HepG2 (cell line): ENCODE results near the gene NOC3L. TPM values are rescaled to one million over a fixed set of nuclear protein-coding genes. Genes with fewer than 3 reads are reported as not detected.

Experiments
- ATAC-seq: fragments of 200-7000 bp; cut with Tn5 transposase; 3 replicates; pipeline ENCODE4 v1.9.1; 2020; ENCODE audit warnings: mild to moderate bottlenecking, moderate library complexity
- BruUV-seq: library from RNA; stranded (reverse); fragments of 400-500 nt; replicated peaks from 2 replicates; lab custom pipeline; 2021; lab: Mats Ljungman, UMichigan
- CTCF ChIA-PET: fragments of 300-600 bp; formaldehyde crosslinking; extraction: SDS; loops from one replicate; lab custom pipeline; 2021; ENCODE audit warnings: low total read pairs, inconsistent platforms, low intra/inter-chr PET ratio; lab: Yijun Ruan, JAX
- POLR2A ChIA-PET: fragments of 350-600 bp; sonication (Branson Sonifier 250); formaldehyde crosslinking; loops from one replicate; lab custom pipeline; 2020; ENCODE audit warnings: antibody characterized with exemption, inconsistent platforms; lab: Yijun Ruan, JAX
- DNase-seq: peaks from one replicate; pipeline ENCODE4 v3.0.0-alpha.2; 2015; ENCODE audit warnings: low spot score
- FAIRE-seq: peaks from 3 replicates; lab custom pipeline; 2011; peaks lifted over from hg19 to GRCh38; lab: Jason Lieb, UNC
- H2AFZ ChIP-seq: one replicate; pipeline ENCODE4 v1.6.1; 2011; ENCODE audit warnings: low read length, inconsistent platforms
- H3K27ac ChIP-seq: fragments of 300-600 bp; 3 replicates; pipeline ENCODE4 v1.8.0; 2011; ENCODE audit warnings: mixed run types, mild to moderate bottlenecking, mixed read lengths, low read length, inconsistent platforms; ENCODE audit not compliant: insufficient read depth; ENCODE audit errors: extremely low read length
- H3K27me3 ChIP-seq, 2 experiments: fragments of 200-600 bp in 1 of 2; 2 replicates in 1 of 2; 3 replicates in 1 of 2; pipeline versions ENCODE4 v1.6.0 to v1.8.0; 2011; ENCODE audit warnings: low read length in 2 of 2, mild to moderate bottlenecking in 2 of 2, moderate library complexity in 2 of 2, inconsistent platforms in 1 of 2; ENCODE audit not compliant: insufficient read depth in 2 of 2, control insufficient read depth in 1 of 2
- H3K36me3 ChIP-seq, 2 experiments: fragments of 200-600 bp in 1 of 2; replicated peaks in 1 of 2; 2 replicates in 1 of 2; 3 replicates in 1 of 2; pipeline versions ENCODE4 v1.5.1 to v1.8.0; 2011; ENCODE audit warnings: low read length in 2 of 2, inconsistent platforms in 1 of 2; ENCODE audit not compliant: insufficient read depth in 2 of 2, control insufficient read depth in 1 of 2
- H3K4me1 ChIP-seq: 2 replicates; pipeline ENCODE4 v1.5.1; 2012; ENCODE audit warnings: low read length, inconsistent platforms; ENCODE audit not compliant: insufficient read depth
- H3K4me2 ChIP-seq: 2 replicates; pipeline ENCODE4 v1.6.0; 2011; ENCODE audit warnings: low read depth, low read length, inconsistent platforms
- H3K4me3 ChIP-seq, 3 experiments: fragments of 200-600 bp in 1 of 3; sonication (generic), shearing (Covaris generic) in 1 of 3; replicated peaks in 1 of 3; 2 replicates each; pipeline ENCODE4 v1.5.1; 2011 to 2016; ENCODE audit warnings: low read length in 3 of 3, inconsistent platforms in 2 of 3, low read depth in 2 of 3, mild to moderate bottlenecking in 2 of 3, control low read depth in 1 of 3, mixed read lengths in 1 of 3; ENCODE audit not compliant: insufficient read depth in 1 of 3
- H3K79me2 ChIP-seq: one replicate; pipeline ENCODE4 v1.6.1; 2011; ENCODE audit warnings: low read length, inconsistent platforms; ENCODE audit not compliant: insufficient read depth
- H3K9ac ChIP-seq: 2 replicates; pipeline ENCODE4 v1.6.0; 2011; ENCODE audit warnings: mild to moderate bottlenecking, low read depth, low read length, inconsistent platforms; ENCODE audit not compliant: insufficient read depth
- H3K9me3 ChIP-seq: 2 replicates; pipeline ENCODE4 v1.5.1; 2012; ENCODE audit warnings: mild to moderate bottlenecking, low read length
- H4K20me1 ChIP-seq: 2 replicates; pipeline ENCODE4 v1.6.0; 2011; ENCODE audit warnings: inconsistent platforms, mild to moderate bottlenecking, low read length, moderate library complexity; ENCODE audit not compliant: insufficient read depth
- ARID2 ChIP-seq: sonication (generic); formaldehyde crosslinking; IDR thresholded peaks from 2 replicates; pipeline ENCODE4 v1.8.1; 2022; ENCODE audit warnings: mild to moderate bottlenecking, missing genetic modification reagents, borderline replicate concordance
- ATRX ChIP-seq: sonication (generic); formaldehyde crosslinking; IDR thresholded peaks from 2 replicates; pipeline ENCODE4 v1.4.0; 2020; ENCODE audit warnings: missing genetic modification reagents, borderline replicate concordance
- BCL6 ChIP-seq: IDR thresholded peaks from 2 replicates; pipeline ENCODE4 v1.6.1; 2016; ENCODE audit warnings: missing genetic modification reagents, missing compliant biosample characterization
- CTCF ChIP-seq: sonication (generic); formaldehyde crosslinking; IDR thresholded peaks from 2 replicates; pipeline ENCODE4 v1.5.0; 2020; ENCODE audit warnings: mild to moderate bottlenecking, missing genetic modification reagents, moderate library complexity
- MAX ChIP-seq: IDR thresholded peaks from 2 replicates; pipeline ENCODE4 v1.6.1; 2012; ENCODE audit warnings: inconsistent platforms
- NR3C1 ChIP-seq: sonication (generic); formaldehyde crosslinking; IDR thresholded peaks from 2 replicates; pipeline ENCODE4 v1.4.0; 2020; ENCODE audit warnings: missing genetic modification reagents
- POGZ ChIP-seq: sonication (generic); formaldehyde crosslinking; IDR thresholded peaks from 2 replicates; pipeline ENCODE4 v1.4.0; 2020; ENCODE audit warnings: mild to moderate bottlenecking, missing genetic modification reagents
- RFXANK ChIP-seq: IDR thresholded peaks from 2 replicates; pipeline ENCODE4 v1.6.1; 2016
- RFXAP ChIP-seq: sonication (generic); formaldehyde crosslinking; IDR thresholded peaks from 2 replicates; pipeline ENCODE4 v1.4.0; 2020; ENCODE audit warnings: missing genetic modification reagents, borderline replicate concordance
- SAP130 ChIP-seq: IDR thresholded peaks from 2 replicates; pipeline ENCODE4 v1.6.1; 2016; ENCODE audit warnings: low read depth
- ZBTB8A ChIP-seq: sonication (generic); formaldehyde crosslinking; IDR thresholded peaks from 2 replicates; pipeline ENCODE4 v1.4.0; 2020; ENCODE audit warnings: mild to moderate bottlenecking, low read depth, missing genetic modification reagents, borderline replicate concordance
- ZNF510 ChIP-seq: sonication (generic); formaldehyde crosslinking; IDR thresholded peaks from 2 replicates; pipeline ENCODE4 v1.4.0; 2020; ENCODE audit warnings: low read depth, mild to moderate bottlenecking, missing genetic modification reagents
- ZNF776 ChIP-seq: sonication (generic); formaldehyde crosslinking; IDR thresholded peaks from 2 replicates; pipeline ENCODE4 v1.4.0; 2020; ENCODE audit warnings: mild to moderate bottlenecking, missing genetic modification reagents
- ZSCAN30 ChIP-seq: sonication (generic); formaldehyde crosslinking; IDR thresholded peaks from 2 replicates; pipeline ENCODE4 v1.5.0; 2020; ENCODE audit warnings: mild to moderate bottlenecking, missing genetic modification reagents
- WGBS: methylation state at CpG from one replicate; pipeline ENCODE4 v1.1.6; 2017; ENCODE audit warnings: low lambda C conversion rate; 5-methylcytosine and 5-hydroxymethylcytosine counted together
- in situ Hi-C: cut with HindIII; loops from 2 replicates; pipeline ENCODE4 v1.10.0; 2017; ENCODE audit warnings: low pct_unique_long_range_greater_than_20kb; ENCODE audit not compliant: extremely low pct_ligation_motif_present
- intact Hi-C: fragments of 100-400 bp; cut with micrococcal nuclease; formaldehyde crosslinking; loops from one replicate; pipeline ENCODE4 v1.10.0; 2022; ENCODE audit not compliant: unreplicated experiment
- polyA plus RNA-seq, 8 experiments: library from polyadenylated mRNA; depleted of rRNA in 3 of 8; stranded (reverse) in 7 of 8; unstranded in 1 of 8; fragments of >200 nt; fragmentation: Illumina TruSeq in 4 of 8; extraction: Trizol in 4 of 8; gene quantifications; 2 replicates each; pipeline versions ENCODE4 v1.2.1 to v1.2.3, GENCODE V29; 2011 to 2016; ENCODE audit warnings: low read depth in 4 of 8, missing spikeins in 1 of 8, mixed read lengths in 1 of 8; ENCODE audit not compliant: insufficient read depth in 1 of 8
- total RNA-seq, 5 experiments: library from RNA; depleted of rRNA; stranded (reverse); fragments of >200 nt; fragmentation: Illumina TruSeq; extraction: Trizol; gene quantifications; 2 replicates each; pipeline ENCODE4 v1.2.3, GENCODE V29; 2016; ENCODE audit warnings: low read depth in 1 of 5
- TF ChIP-seq, protein P1 (sequence below): IDR thresholded peaks from 2 replicates; pipeline ENCODE4 v1.6.1; 2016; ENCODE audit warnings: low read depth, control low read depth

NOC3L gene
- total and polyA plus RNA-seq, 2 of the 13 experiments (the other 11 are each of a cell fraction or from before 2014, with no cell fraction given), result 7.8 to 36.6 TPM

DNA sequence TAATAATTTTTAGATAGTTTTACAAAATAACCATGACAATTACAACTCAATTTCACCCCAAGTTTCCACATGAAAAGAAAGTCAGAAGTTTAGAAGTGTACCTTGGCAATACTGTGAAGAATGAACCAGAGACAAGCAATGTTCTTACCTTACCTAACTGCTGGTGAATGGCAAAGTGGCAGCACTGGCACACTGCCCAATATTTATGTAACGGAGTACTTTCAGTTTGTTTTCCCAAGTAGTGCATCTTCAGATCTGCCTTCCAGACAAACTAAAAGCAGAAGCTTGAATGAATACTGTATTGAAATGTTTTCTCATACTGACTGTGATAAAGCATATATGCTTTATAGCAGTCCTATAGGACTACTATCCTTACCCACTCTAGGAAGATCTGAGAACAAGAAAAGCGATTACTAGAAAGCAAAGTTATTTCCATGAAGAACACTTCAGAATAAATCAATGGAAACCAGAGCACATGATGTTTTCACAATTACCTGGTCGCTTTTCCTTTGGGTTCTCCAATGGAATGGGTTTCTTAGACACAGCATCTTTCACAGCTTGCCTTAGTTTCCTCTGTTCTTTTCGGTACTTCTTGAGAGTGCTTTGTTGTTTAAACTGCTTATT lies 1.5 kb downstream of the NOC3L start:
- Histone ChIP-seq H3K9me3 (no peaks in the 10 kb centered on the region), H3K4me1 (peaks cover 22% of the 10 kb centered on the region), H3K27me3 (no peaks in the 10 kb centered on the region; a peak in 2 of 5 replicates), H3K79me2 (peaks cover 29% of the 10 kb centered on the region), H3K36me3 (peaks cover 3 to 25% of the 10 kb centered on the region in 2 experiments; a peak in 3 of 5 replicates), H3K9ac (peak overlapping the region; percentile 77; the same call in 1 of the 2 replicates), H3K27ac (no peak overlapping the region), H4K20me1 (no peaks in the 10 kb centered on the region), H3K4me3 (peak overlapping the region; percentile 74 to 92 (median 77); a peak in 5 of 6 replicates), H2AFZ (no peak overlapping the region), H3K4me2 (peak overlapping the region; percentile 80)
- BruUV-seq, result no TSS peak
- ATAC-seq (no peak), FAIRE-seq (no peak), DNase-seq (peak; percentile 43)
- TF ChIP-seq NR3C1 (CRISPR knock-in tag) (no peak), BCL6 (CRISPR knock-in tag) (peak; percentile 70), SAP130 (CRISPR knock-in tag) (peak; percentile 23; the same call in 1 of the 2 replicates)
- ChIA-PET POLR2A (interaction anchor here (1.7 to 2.5 kb wide), 2 partner anchors 41 to 43 kb away, joined by 8 to 23 read pairs; partner anchors contain the start of gene TBC1D12), CTCF (no interaction called here)
- 67% methylated on average over 4 of the region's 4 CpGs for WGBS
- intact Hi-C loops, result loop anchor here (2.0 kb wide), 1 partner anchor 84 kb away; no protein-coding TSS in a partner anchor
- in situ Hi-C loops, result loop anchor here (5.0 kb wide), 1 partner anchor 41 kb away; the partner anchor contains the start of gene TBC1D12

- ATAC-seq (no peak), DNase-seq (peak; percentile 9)
- 85% methylated on average over 2 of the region's 2 CpGs for WGBS
- TF ChIP-seq CTCF (no peak), ARID2 (CRISPR knock-in tag) (no peak), RFXAP (CRISPR knock-in tag) (no peak), ZBTB8A (CRISPR knock-in tag) (no peak), MAX (no peak), ZNF776 (CRISPR knock-in tag) (no peak), ATRX (CRISPR knock-in tag) (no peak), RFXANK (CRISPR knock-in tag) (no peak), ZNF510 (CRISPR knock-in tag) (no peak), POGZ (CRISPR knock-in tag) (no peak), ZSCAN30 (CRISPR knock-in tag) (no peak)
- TF ChIP-seq, protein P1, sequence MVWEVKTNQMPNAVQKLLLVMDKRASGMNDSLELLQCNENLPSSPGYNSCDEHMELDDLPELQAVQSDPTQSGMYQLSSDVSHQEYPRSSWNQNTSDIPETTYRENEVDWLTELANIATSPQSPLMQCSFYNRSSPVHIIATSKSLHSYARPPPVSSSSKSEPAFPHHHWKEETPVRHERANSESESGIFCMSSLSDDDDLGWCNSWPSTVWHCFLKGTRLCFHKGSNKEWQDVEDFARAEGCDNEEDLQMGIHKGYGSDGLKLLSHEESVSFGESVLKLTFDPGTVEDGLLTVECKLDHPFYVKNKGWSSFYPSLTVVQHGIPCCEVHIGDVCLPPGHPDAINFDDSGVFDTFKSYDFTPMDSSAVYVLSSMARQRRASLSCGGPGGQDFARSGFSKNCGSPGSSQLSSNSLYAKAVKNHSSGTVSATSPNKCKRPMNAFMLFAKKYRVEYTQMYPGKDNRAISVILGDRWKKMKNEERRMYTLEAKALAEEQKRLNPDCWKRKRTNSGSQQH, result no peak
These were observed 4.3 kb downstream of the NOC3L start for GRCh38 chr10:94358480-94358879.

More at GRCh38 chr10:94358480-94358879, 4.3 kb downstream of the NOC3L start:
- no peak overlapping the region for H3K9ac ChIP-seq
- ChIA-PET POLR2A (no interaction called here), CTCF (no interaction called here)
- no peaks in the 10 kb centered on the region; a peak in 1 of 5 replicates for H3K27me3 ChIP-seq
- no peak overlapping the region for H2AFZ ChIP-seq
- no TSS peak for BruUV-seq
- peaks cover 21% of the 10 kb centered on the region for H3K4me1 ChIP-seq
- H3K36me3 ChIP-seq, result peaks cover 6 to 49% of the 10 kb centered on the region in 2 experiments; a peak in 4 of 5 replicates
- H3K79me2 ChIP-seq, result peaks cover 29% of the 10 kb centered on the region
- H3K4me3 ChIP-seq, result no peak overlapping the region
- FAIRE-seq, result no peak
- intact Hi-C loops (no loop called here), in situ Hi-C loops (no loop called here)
- H4K20me1 ChIP-seq, result no peaks in the 10 kb centered on the region
- no peak overlapping the region for H3K4me2 ChIP-seq
- H3K27ac ChIP-seq, result no peak overlapping the region
- no peaks in the 10 kb centered on the region for H3K9me3 ChIP-seq
